Activated T-cell treated with anti-CD3 and anti-CD28 coated beads, Interleukin-2, amount 50 U/mL, for 24 hours (primary cell): ENCODE measurements around the gene CCDC30.
"Not testable (repeated sequence)": the region's sequence is repeated elsewhere in the genome, so short reads cannot be mapped to it uniquely, and the experiment has no call there.

ENCODE experiments used
- DNase-seq: peaks from one replicate; pipeline ENCODE4 v3.0.0-alpha.2; 2020
- H3K27ac Mint-ChIP-seq: 2 replicates; pipeline ENCODE4 v1.8.0; 2020; ENCODE audit warnings: mild to moderate bottlenecking, mixed read lengths
- H3K27me3 Mint-ChIP-seq: 2 replicates; pipeline ENCODE4 v1.8.0; 2020; ENCODE audit warnings: mixed read lengths
- H3K36me3 Mint-ChIP-seq: 2 replicates; pipeline ENCODE4 v1.8.0; 2020; ENCODE audit warnings: low read depth, mixed read lengths
- H3K4me1 Mint-ChIP-seq: 2 replicates; pipeline ENCODE4 v1.8.0; 2020; ENCODE audit warnings: low read depth, mixed read lengths
- H3K4me3 Mint-ChIP-seq: 2 replicates; pipeline ENCODE4 v1.8.0; 2020; ENCODE audit warnings: mild to moderate bottlenecking, moderate library complexity, mixed read lengths
- H3K9me3 Mint-ChIP-seq: 2 replicates; pipeline ENCODE4 v1.8.0; 2020; ENCODE audit warnings: mixed read lengths

Gene CCDC30

DNA sequence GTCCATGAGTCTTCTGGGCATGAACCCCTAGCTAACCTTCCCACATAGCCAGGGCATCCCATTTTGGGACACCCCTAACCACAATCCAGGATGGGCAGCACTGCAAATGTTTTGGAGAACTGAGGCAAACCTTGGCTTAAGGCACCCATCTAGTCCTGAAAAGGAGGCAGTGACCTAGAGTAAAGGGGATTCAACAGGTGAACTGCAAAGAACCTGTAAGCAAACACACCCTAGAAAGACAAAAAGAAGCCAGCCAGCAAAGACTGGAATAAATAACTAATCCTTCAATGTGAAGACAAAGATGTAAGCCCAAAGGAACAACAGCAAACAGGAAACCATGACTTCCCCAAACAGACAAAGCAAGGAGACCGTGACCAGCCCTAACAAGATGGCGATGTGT lies 138.4 kb downstream of the CCDC30 start:
- no peak overlapping the region for H3K27ac Mint-ChIP-seq
- no peaks in the 10 kb centered on the region for H3K27me3 Mint-ChIP-seq
- DNase-seq, result no peak
- H3K4me1 Mint-ChIP-seq, result no peaks in the 10 kb centered on the region
- peaks cover 8% of the 10 kb centered on the region for H3K9me3 Mint-ChIP-seq
- no peaks in the 10 kb centered on the region for H3K36me3 Mint-ChIP-seq
- H3K4me3 Mint-ChIP-seq, result no peak overlapping the region

DNA sequence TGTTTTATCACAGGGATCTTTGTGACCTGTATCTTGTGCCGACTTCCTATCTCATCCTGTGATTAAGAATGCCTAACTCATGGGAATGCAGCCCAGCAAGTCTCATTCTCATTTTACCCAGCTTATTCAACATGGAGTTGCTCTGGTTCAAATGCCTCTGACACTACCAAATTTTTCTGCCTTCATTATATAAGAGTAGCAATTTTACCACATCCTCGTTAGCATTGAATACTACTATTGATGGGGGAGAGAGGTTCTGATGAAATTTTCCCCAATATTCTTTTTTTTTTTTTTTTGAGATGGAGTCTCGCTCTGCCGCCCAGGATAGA lies 150.7 kb downstream of the CCDC30 start:
- Mint-ChIP-seq H3K4me1 (no peaks in the 10 kb centered on the region), H3K4me3 (no peak overlapping the region), H3K27me3 (no peaks in the 10 kb centered on the region), H3K9me3 (no peaks in the 10 kb centered on the region), H3K27ac (no peak overlapping the region), H3K36me3 (no peaks in the 10 kb centered on the region)
- DNase-seq, result no peak

- Mint-ChIP-seq H3K27ac (no peak overlapping the region), H3K36me3 (no peaks in the 10 kb centered on the region), H3K27me3 (no peaks in the 10 kb centered on the region), H3K4me1 (no peaks in the 10 kb centered on the region), H3K4me3 (no peak overlapping the region), H3K9me3 (no peaks in the 10 kb centered on the region)
- DNase-seq, result no peak
Measured at GRCh38 chr1:42618866-42619265, 155.8 kb downstream of the CCDC30 start.

DNA sequence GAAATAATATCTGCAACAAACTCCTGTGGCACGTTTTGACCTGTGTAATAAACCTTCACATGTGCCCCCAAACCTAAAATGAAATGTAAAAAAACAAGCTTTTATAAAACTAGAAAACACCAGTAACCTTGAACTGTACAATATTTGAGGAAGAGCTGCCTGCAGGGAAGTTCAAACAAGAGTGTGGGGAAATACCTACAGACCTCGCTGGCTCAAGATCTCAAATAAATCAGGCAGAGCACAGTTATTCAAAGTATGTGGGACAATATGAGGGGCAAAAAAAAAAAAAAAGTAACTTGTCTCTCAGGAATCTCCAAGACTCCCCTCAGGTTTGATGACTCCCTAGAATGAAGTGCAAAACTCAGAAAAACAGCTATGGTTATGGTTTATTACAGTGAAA lies 157.2 kb downstream of the CCDC30 start:
- DNase-seq, result no peak
- Mint-ChIP-seq H3K27me3 (no peaks in the 10 kb centered on the region), H3K36me3 (no peaks in the 10 kb centered on the region), H3K4me1 (no peaks in the 10 kb centered on the region), H3K9me3 (no peaks in the 10 kb centered on the region), H3K27ac (no peak overlapping the region), H3K4me3 (no peak overlapping the region)

DNA sequence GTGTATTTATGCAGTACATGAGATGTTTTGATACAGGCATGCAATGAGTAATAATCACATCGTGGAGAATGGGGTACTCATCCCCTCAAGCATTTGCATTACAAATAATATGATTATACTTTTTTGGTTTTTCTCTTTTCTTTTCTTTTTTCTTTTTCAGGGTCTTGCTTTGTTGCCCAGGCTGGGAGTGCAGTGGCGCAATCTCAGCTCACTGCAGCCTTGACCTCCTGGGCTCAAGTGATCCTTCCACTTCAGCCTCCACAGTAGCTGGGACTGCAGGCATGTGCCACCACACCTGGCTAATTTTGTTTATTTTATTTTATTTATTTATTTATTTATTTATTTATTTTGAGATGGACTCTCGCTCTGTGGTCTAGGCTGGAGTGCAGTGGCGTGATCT lies 158.1 kb downstream of the CCDC30 start:
- not testable (repeated sequence) for H3K27me3 Mint-ChIP-seq, H3K4me1 Mint-ChIP-seq, H3K4me3 Mint-ChIP-seq, DNase-seq, H3K36me3 Mint-ChIP-seq, H3K9me3 Mint-ChIP-seq, H3K27ac Mint-ChIP-seq

- not testable (repeated sequence) for H3K4me1 Mint-ChIP-seq, H3K27ac Mint-ChIP-seq, H3K36me3 Mint-ChIP-seq, H3K4me3 Mint-ChIP-seq, H3K27me3 Mint-ChIP-seq, H3K9me3 Mint-ChIP-seq, DNase-seq
Measured at GRCh38 chr1:42627205-42627604, 164.1 kb downstream of the CCDC30 start.

DNA sequence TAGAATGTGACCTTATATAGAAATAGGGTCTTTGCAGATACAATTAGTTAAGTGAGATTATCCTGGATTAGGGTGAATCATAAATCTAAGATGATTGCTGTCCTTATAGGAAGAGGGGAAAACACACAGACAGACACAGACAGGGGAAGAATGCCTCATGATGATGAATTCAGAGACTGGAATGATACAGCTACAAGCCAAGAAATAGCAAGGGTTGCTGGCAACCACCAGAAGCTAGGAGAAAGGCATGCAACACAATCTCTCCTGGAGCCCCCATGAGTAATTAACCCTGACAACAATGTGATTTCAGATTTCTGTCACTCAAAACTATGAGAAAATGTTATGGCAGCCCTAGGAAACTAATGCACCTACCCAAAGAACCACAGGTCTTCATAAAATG lies 176.0 kb downstream of the CCDC30 start:
- H3K4me3 Mint-ChIP-seq, result no peak overlapping the region
- no peak overlapping the region for H3K27ac Mint-ChIP-seq
- DNase-seq, result no peak

DNA sequence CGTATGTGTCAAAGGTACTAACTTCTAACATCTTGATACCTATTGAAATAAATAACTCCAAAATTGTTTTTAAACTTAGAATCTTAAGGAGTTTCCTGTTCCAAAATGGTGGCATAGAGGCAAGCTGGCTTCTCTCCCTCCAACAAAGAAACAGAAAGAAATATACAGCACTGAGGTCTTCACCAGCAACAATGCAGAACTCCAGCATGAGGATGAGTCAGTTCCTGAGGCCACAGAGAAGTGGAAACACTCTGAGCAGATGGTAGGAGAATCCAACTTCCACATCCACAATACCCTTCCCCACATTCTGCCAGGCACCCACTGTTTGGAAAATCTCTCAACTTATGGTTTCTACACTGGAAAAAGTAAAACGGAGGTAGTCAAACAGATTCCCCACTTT lies 183.0 kb downstream of the CCDC30 start:
- Mint-ChIP-seq H3K27me3 (no peaks in the 10 kb centered on the region), H3K4me3 (no peak overlapping the region), H3K4me1 (no peaks in the 10 kb centered on the region), H3K36me3 (peaks cover 11% of the 10 kb centered on the region), H3K9me3 (peaks cover 11% of the 10 kb centered on the region), H3K27ac (no peak overlapping the region)
- DNase-seq, result no peak

More for the DNA sequence above, 176.0 kb downstream of the CCDC30 start:
- no peaks in the 10 kb centered on the region for H3K27me3 Mint-ChIP-seq
- no peaks in the 10 kb centered on the region for H3K9me3 Mint-ChIP-seq
- no peaks in the 10 kb centered on the region for H3K36me3 Mint-ChIP-seq
- H3K4me1 Mint-ChIP-seq, result no peaks in the 10 kb centered on the region

DNA sequence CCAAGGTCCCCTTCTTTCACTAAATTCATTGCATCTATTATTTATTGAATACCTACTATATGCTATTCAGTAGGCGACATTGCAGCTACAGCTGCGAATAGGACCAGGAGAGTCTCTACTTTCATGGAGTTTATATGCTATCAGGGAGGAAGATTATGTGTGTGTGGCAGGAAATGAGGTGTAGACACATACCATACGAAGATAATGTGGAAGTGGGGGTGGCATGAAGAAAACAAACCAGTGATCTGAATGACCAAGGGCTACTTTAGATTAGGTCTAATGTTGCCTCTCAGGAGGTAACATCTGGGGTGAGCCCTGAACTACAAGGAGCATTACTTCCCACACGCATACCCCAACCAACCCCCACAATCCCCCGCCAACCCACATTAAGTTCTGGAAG lies 194.1 kb downstream of the CCDC30 start:
- peaks cover 43% of the 10 kb centered on the region for H3K4me1 Mint-ChIP-seq
- peaks cover 41% of the 10 kb centered on the region for H3K36me3 Mint-ChIP-seq
- DNase-seq, result no peak
- H3K27me3 Mint-ChIP-seq, result no peaks in the 10 kb centered on the region
- H3K4me3 Mint-ChIP-seq, result peak overlapping the region; percentile 99
- H3K9me3 Mint-ChIP-seq, result peaks cover 4% of the 10 kb centered on the region
- peak overlapping the region; percentile 99 for H3K27ac Mint-ChIP-seq

DNA sequence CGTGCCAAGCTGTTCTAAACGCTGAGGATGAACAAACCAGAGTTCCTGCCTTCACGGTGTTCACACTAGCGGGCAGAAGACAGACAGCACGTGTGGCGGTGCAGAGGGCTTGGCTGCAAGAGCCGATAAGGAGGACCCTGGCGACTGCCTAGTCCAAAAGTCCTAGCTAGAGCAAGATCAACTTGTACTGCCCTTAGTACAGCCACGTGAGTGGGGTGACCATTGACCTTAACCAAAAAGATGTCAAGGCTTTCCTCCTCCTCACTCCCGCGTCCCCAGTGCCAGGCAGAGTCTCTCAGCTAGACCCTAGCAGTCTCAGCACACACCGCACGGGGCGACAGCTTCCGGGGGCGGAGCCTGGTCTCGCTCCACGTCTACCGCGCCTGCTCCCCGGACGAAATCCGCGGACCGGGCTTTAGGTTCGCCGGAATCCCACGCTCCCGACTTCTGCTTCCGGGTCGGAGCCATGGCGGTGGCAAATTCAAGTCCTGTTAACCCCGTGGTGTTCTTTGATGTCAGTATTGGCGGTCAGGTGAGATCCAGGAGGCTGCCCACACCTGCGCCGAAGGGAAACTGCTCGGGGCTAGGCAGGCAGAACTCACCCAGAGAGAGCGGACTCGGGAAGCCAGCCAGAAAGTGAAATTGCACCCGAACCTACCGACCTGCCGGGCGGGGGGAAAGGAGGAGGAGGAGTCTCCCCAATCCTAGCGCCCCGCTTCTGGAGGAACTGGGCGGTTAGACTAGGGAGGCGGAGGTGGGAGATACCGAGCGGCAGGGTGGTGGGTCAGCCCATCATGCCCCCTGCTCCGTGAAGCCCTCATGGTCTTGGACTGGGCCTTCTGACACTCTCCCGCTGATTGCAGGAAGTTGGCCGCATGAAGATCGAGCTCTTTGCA lies 195.1 kb downstream of the CCDC30 start, which contains the start of gene PPIH:
PPIH (plus strand) TSS at position 443 of the 896 bp plus-strand sequence; CDS start at position 467, 24 bp downstream.
- Mint-ChIP-seq H3K4me3 (peak within 1 kb of the TSS; percentile 99), H3K27me3 (no peaks in the 10 kb centered on the region), H3K36me3 (peaks cover 50% of the 10 kb centered on the region), H3K27ac (peak within 1 kb of the TSS; percentile 99), H3K9me3 (peaks cover 4% of the 10 kb centered on the region), H3K4me1 (peaks cover 43% of the 10 kb centered on the region)
- DNase-seq, result peak; percentile 96

DNA sequence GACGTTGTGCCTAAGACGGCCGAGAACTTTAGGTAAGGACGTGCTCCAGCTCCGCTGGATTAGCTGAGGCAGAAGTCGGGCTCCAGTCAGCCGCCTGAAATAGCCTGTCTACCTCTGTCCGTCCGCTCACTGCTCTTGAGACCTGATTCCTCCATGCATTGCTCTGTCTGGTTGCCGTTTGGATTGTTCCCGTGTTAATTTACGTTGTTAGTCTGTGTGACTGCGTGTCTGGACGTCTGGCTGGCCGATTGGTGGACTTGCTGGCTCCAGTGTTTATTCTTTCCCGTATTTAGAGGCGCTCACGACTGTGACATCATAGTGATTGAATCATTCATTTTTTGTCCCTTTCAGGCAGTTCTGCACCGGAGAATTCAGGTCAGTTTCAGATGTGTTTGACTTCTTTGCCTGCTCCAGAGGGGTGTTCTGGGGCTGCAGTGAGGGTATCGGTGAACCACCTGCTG lies 195.8 kb downstream of the CCDC30 start:
- Mint-ChIP-seq H3K4me3 (peak overlapping the region; percentile 99), H3K4me1 (peaks cover 46% of the 10 kb centered on the region), H3K27ac (peak overlapping the region; percentile 99), H3K36me3 (peaks cover 57% of the 10 kb centered on the region), H3K9me3 (peaks cover 4% of the 10 kb centered on the region), H3K27me3 (no peaks in the 10 kb centered on the region)
- no peak for DNase-seq

DNA sequence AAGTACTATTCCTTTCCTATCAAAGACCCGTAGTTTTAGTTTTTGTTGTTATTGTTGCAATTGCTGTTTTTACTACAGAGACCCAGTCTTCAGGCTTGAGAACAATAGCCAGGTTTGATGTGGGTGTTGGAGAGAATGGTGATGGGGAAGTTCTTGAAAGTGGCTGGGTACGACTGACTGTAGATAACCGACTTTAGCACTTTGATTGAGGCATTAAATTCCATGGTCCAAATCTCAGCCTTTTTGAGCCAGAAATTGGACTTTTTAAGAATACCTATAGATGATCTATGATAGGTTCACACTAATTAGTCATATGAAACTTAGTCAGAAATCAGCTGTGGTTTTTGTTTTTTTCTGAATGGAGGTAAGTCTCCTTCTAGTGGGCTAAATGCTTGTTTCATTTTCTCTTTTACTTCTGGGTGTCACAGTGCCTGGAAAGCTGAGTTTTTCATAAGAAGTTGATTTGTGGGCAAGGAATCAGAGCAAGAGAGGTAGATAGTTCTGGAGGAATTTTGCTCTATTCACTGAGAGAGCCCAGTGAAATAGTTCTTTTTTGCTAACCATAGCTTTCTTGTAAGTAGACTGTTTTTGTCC lies 197.9 kb downstream of the CCDC30 start:
- no peaks in the 10 kb centered on the region for H3K27me3 Mint-ChIP-seq
- H3K4me3 Mint-ChIP-seq, result peak overlapping the region; percentile 99
- peaks cover 46% of the 10 kb centered on the region for H3K4me1 Mint-ChIP-seq
- H3K27ac Mint-ChIP-seq, result peak overlapping the region; percentile 87
- no peak for DNase-seq
- peaks cover 78% of the 10 kb centered on the region for H3K36me3 Mint-ChIP-seq
- peaks cover 4% of the 10 kb centered on the region for H3K9me3 Mint-ChIP-seq

DNA sequence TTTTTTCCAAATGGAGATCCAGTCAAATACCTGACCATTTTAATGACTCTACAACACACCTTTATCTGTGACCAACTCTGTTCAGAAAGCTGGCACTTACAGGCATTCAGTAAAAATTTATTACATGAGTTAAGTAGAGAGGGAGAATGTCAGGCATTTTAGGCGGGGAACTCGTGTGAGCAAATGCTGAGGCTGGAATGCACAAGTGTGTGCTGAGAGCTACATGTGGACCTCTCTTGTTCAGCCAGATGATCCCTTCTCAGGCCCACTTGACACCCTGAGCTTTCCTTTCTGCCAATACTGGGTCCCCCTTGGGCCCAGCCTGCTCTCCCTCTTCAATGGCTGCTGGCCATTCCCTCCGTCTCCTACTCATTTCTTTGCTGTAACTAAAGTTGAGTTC lies 206.8 kb downstream of the CCDC30 start:
- no peaks in the 10 kb centered on the region for H3K27me3 Mint-ChIP-seq
- peaks cover 89% of the 10 kb centered on the region for H3K36me3 Mint-ChIP-seq
- H3K27ac Mint-ChIP-seq, result no peak overlapping the region
- no peaks in the 10 kb centered on the region for H3K9me3 Mint-ChIP-seq
- DNase-seq, result no peak
- no peak overlapping the region for H3K4me3 Mint-ChIP-seq
- H3K4me1 Mint-ChIP-seq, result no peaks in the 10 kb centered on the region

DNA sequence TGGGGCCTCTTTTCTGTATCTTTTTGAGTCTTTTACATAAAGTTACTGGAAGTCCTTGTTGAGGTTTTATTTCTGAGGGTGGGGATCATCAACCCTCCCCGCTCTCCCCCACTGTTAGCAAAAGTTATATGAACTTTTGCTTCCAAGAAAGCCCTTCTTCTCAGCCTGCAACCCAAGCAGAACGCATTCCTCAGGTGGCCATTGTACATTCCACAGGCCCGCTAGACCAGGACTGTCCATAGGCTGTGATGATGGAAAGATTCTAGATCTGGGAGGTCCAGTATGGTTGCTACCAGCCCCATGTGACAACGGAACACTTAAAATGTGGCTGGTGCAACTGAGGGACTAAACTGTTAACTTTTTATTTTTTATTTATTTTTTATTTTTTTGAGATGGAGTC lies 207.3 kb downstream of the CCDC30 start:
- Mint-ChIP-seq H3K4me1 (no peaks in the 10 kb centered on the region), H3K36me3 (peaks cover 89% of the 10 kb centered on the region), H3K4me3 (no peak overlapping the region), H3K9me3 (no peaks in the 10 kb centered on the region), H3K27me3 (no peaks in the 10 kb centered on the region), H3K27ac (no peak overlapping the region)
- DNase-seq, result no peak

GRCh38 chr1:42674214-42674613 lies 211.1 kb downstream of the CCDC30 start:
- Mint-ChIP-seq H3K4me3 (no peak overlapping the region), H3K9me3 (no peaks in the 10 kb centered on the region), H3K4me1 (peaks cover 2% of the 10 kb centered on the region), H3K27ac (peak overlapping the region; percentile 15), H3K36me3 (peaks cover 75% of the 10 kb centered on the region), H3K27me3 (no peaks in the 10 kb centered on the region)
- DNase-seq, result no peak
